MM.1S (cell line): ENCODE data around the gene SLC8A1.

Source experiments
- DNase-seq: peaks from one replicate; pipeline ENCODE4 v3.0.0-alpha.2; 2015
- H2AFZ ChIP-seq: fragments of 300-600 bp; sonication (generic); 2 replicates; pipeline ENCODE4 v1.6.0; 2016; ENCODE audit warnings: antibody characterized with exemption, low read length
- H3F3A ChIP-seq: fragments of 300-600 bp; sonication (generic); 2 replicates; pipeline ENCODE4 v1.6.1; 2016; ENCODE audit warnings: mild to moderate bottlenecking, antibody characterized with exemption, low read length, moderate library complexity, mixed read lengths; ENCODE audit not compliant: insufficient read depth
- H3K27ac ChIP-seq: fragments of 300-600 bp; sonication (generic); 2 replicates; pipeline ENCODE4 v1.5.1; 2016; ENCODE audit warnings: mild to moderate bottlenecking, low read length
- H3K27me3 ChIP-seq: fragments of 300-600 bp; sonication (generic); replicated peaks from 2 replicates; pipeline ENCODE4 v1.6.0; 2016; ENCODE audit warnings: low read length; ENCODE audit not compliant: insufficient read depth
- H3K36me3 ChIP-seq: fragments of 300-600 bp; sonication (generic); replicated peaks from 2 replicates; pipeline ENCODE4 v1.6.1; 2016; ENCODE audit warnings: mild to moderate bottlenecking, low read length, mixed read lengths; ENCODE audit not compliant: insufficient read depth
- H3K4me1 ChIP-seq: fragments of 300-600 bp; sonication (generic); 2 replicates; pipeline ENCODE4 v1.6.1; 2016; ENCODE audit warnings: low read length, mixed read lengths
- H3K4me2 ChIP-seq: fragments of 300-600 bp; sonication (generic); 2 replicates; pipeline ENCODE4 v1.6.0; 2016; ENCODE audit warnings: low read depth, low read length
- H3K4me3 ChIP-seq: fragments of 300-600 bp; sonication (generic); 2 replicates; pipeline ENCODE4 v1.5.1; 2016; ENCODE audit warnings: low read length, mixed read lengths
- H3K79me2 ChIP-seq: fragments of 300-600 bp; sonication (generic); 2 replicates; pipeline ENCODE4 v1.6.1; 2016; ENCODE audit warnings: mixed run types, low read length, mixed read lengths
- H3K9ac ChIP-seq: fragments of 300-600 bp; sonication (generic); 2 replicates; pipeline ENCODE4 v1.6.1; 2016; ENCODE audit warnings: low read length, mixed read lengths
- H3K9me2 ChIP-seq: fragments of 300-600 bp; sonication (generic); replicated peaks from 2 replicates; pipeline ENCODE4 v1.6.1; 2016; ENCODE audit warnings: mild to moderate bottlenecking, low read length, mixed read lengths; ENCODE audit not compliant: insufficient read depth
- H3K9me3 ChIP-seq: fragments of 300-600 bp; sonication (generic); replicated peaks from 2 replicates; pipeline ENCODE4 v1.6.1; 2016; ENCODE audit warnings: mild to moderate bottlenecking, low read length, mixed read lengths; ENCODE audit not compliant: insufficient read depth
- H4K20me1 ChIP-seq: fragments of 300-600 bp; sonication (generic); 2 replicates; pipeline ENCODE4 v1.6.1; 2016; ENCODE audit warnings: mild to moderate bottlenecking, low read length, moderate library complexity, mixed read lengths; ENCODE audit not compliant: insufficient read depth
- EZH2 ChIP-seq: fragments of 300-600 bp; sonication (generic); optimal IDR thresholded peaks from 2 replicates; pipeline ENCODE3; 2017; ENCODE audit warnings: low read depth, mild to moderate bottlenecking, antibody characterized with exemption, low read length, mixed read lengths
- EZH2phosphoT487 ChIP-seq: fragments of 300-600 bp; sonication (generic); IDR thresholded peaks from 2 replicates; pipeline ENCODE4 v1.6.1; 2018; ENCODE audit warnings: antibody characterized with exemption, low read length
- TF ChIP-seq, protein P1 (sequence below): fragments of 300-600 bp; sonication (generic); IDR thresholded peaks from 2 replicates; pipeline ENCODE4 v1.5.1; 2016; ENCODE audit warnings: antibody characterized with exemption, low read length, mixed read lengths

Gene SLC8A1

DNA sequence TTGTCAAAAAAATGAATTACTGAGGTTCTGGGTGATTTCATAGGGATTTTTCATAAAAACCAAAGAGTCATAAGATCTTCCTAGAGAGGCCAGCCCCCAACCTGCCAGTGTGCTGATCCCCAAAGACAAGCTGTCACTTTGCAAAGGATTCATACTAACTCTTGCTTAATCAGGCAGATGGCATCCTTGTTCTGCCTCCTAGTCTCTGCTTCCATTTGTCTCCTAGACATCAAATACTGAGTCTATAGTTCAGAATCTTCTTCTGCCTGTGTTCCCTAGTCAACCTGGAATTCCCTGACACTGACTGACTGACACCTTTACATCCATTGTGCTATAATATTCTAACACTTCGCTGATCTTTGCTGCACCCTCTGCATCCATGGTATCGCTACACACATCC lies 84.9 kb downstream of the SLC8A1 start:
- no peaks in the 10 kb centered on the region for H3K79me2 ChIP-seq
- no peak overlapping the region for H3K9ac ChIP-seq
- H3F3A ChIP-seq, result no peaks in the 10 kb centered on the region
- no peak overlapping the region for H3K4me2 ChIP-seq
- H3K4me3 ChIP-seq, result no peak overlapping the region
- H3K9me2 ChIP-seq, result no peaks in the 10 kb centered on the region
- no peaks in the 10 kb centered on the region for H3K27me3 ChIP-seq
- H3K36me3 ChIP-seq, result no peaks in the 10 kb centered on the region
- H3K4me1 ChIP-seq, result no peaks in the 10 kb centered on the region
- H3K9me3 ChIP-seq, result no peaks in the 10 kb centered on the region
- DNase-seq, result no peak
- H4K20me1 ChIP-seq, result no peaks in the 10 kb centered on the region
- no peak overlapping the region for H2AFZ ChIP-seq
- H3K27ac ChIP-seq, result no peak overlapping the region
- TF ChIP-seq, protein P1, sequence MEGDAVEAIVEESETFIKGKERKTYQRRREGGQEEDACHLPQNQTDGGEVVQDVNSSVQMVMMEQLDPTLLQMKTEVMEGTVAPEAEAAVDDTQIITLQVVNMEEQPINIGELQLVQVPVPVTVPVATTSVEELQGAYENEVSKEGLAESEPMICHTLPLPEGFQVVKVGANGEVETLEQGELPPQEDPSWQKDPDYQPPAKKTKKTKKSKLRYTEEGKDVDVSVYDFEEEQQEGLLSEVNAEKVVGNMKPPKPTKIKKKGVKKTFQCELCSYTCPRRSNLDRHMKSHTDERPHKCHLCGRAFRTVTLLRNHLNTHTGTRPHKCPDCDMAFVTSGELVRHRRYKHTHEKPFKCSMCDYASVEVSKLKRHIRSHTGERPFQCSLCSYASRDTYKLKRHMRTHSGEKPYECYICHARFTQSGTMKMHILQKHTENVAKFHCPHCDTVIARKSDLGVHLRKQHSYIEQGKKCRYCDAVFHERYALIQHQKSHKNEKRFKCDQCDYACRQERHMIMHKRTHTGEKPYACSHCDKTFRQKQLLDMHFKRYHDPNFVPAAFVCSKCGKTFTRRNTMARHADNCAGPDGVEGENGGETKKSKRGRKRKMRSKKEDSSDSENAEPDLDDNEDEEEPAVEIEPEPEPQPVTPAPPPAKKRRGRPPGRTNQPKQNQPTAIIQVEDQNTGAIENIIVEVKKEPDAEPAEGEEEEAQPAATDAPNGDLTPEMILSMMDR, result no peak
- TF ChIP-seq EZH2phosphoT487 (no peak), EZH2 (no peak)

DNA sequence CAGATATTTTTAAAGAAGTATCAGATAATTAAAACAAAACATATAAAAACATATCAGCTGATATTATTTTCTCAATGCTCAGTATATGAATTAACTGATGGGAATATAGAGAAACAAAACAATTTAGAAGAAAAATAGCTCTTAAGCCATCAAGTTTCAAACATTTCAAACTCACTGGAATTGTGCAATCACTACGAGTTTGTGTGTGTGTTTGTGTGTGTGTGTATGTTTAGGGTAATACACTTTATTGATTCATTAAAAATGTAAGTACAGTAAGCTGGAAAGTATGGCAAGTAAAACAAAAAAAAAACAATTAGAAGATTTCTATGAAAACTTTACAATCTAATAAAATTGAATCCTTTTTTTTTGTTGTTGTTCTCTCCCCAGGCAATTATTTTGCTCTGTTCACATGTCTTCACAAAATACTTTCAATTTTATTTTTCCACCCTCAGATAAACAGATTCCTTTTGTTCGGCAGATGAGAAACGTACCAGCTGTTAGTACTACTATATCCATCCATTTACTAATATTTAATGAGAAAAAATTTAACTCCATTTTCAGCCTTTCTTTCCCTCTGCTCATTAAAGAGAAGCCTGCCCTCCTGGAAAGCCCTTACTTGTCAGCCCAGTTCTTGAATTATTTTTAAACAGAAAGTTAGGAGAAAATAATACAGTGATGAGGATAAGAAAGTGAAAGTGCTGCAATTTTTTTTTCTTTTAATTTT lies 87.6 kb downstream of the SLC8A1 start:
- TF ChIP-seq EZH2 (no peak), EZH2phosphoT487 (no peak)
- TF ChIP-seq, protein P1, result no peak
- Histone ChIP-seq H3K9me2 (no peaks in the 10 kb centered on the region), H3K4me1 (no peaks in the 10 kb centered on the region), H3K27ac (no peak overlapping the region), H3K27me3 (no peaks in the 10 kb centered on the region), H3K79me2 (no peaks in the 10 kb centered on the region), H3F3A (no peaks in the 10 kb centered on the region), H4K20me1 (no peaks in the 10 kb centered on the region), H3K4me2 (no peak overlapping the region), H3K9me3 (no peaks in the 10 kb centered on the region), H3K4me3 (no peak overlapping the region), H3K9ac (no peak overlapping the region), H2AFZ (no peak overlapping the region), H3K36me3 (no peaks in the 10 kb centered on the region)
- no peak for DNase-seq

DNA sequence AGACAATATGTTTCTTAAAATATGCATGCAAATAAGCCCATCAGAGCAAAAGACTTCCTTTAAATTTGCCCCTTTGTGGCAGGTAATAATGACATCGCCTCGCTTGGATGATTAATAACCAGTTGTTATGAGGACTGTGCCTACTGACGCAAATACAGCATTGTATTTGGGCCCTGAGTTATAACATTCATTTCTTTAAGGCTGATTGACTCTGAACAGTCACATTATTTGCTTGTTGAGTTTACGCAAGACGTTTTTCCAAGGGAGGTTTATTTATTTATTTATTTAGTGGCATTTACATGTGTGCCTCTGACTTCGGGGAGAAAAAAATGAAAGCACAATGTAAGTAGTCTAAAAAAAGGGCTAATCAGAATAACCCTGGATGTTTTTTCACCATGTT lies 88.3 kb downstream of the SLC8A1 start:
- no peaks in the 10 kb centered on the region for H3F3A ChIP-seq
- no peak overlapping the region for H3K9ac ChIP-seq
- H3K4me2 ChIP-seq, result no peak overlapping the region
- H3K27me3 ChIP-seq, result no peaks in the 10 kb centered on the region
- H3K27ac ChIP-seq, result no peak overlapping the region
- no peak for TF ChIP-seq EZH2
- TF ChIP-seq EZH2phosphoT487, result no peak
- TF ChIP-seq, protein P1, result no peak
- no peaks in the 10 kb centered on the region for H3K9me3 ChIP-seq
- no peak for DNase-seq
- no peaks in the 10 kb centered on the region for H3K9me2 ChIP-seq
- no peak overlapping the region for H2AFZ ChIP-seq
- no peak overlapping the region for H3K4me3 ChIP-seq
- no peaks in the 10 kb centered on the region for H3K36me3 ChIP-seq
- no peaks in the 10 kb centered on the region for H3K79me2 ChIP-seq
- H3K4me1 ChIP-seq, result no peaks in the 10 kb centered on the region
- H4K20me1 ChIP-seq, result no peaks in the 10 kb centered on the region
